GM12874 (cell line): ENCODE measurements around the gene OR51B4.

ENCODE experiments used
- TF ChIP-seq, protein P1 (sequence below): IDR thresholded peaks from 2 replicates; pipeline ENCODE4 v1.5.1; 2011; ENCODE audit warnings: low read depth, mild to moderate bottlenecking, control low read depth, low read length, moderate library complexity; ENCODE audit not compliant: insufficient read depth

The OR51B4 gene

DNA sequence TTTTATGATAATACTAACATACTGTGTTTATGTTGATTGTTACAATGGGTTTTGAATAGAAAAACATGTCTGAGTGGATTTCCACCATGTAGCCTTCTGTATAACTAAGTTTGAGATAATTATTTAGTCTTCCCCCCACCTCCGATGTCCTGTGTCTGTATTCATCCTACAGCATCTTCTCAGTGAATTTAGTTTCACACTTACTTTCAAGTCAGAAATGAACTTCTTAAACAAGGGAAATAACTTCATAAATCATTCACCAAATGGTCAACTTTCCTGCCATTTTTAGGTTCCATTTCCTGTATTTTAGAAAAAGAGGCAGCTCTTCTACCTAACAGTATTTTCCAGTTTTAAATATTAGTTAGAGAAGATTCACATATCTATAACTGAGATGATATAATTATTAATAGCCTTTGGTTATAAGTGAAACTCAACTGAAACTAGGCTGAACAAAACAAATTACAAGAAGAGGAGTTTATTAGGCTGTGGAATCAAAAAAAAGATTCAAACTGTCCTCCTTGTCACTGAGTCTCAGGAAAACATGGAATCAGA is 38.1 kb upstream of the OR51B4 start:
- TF ChIP-seq, protein P1, sequence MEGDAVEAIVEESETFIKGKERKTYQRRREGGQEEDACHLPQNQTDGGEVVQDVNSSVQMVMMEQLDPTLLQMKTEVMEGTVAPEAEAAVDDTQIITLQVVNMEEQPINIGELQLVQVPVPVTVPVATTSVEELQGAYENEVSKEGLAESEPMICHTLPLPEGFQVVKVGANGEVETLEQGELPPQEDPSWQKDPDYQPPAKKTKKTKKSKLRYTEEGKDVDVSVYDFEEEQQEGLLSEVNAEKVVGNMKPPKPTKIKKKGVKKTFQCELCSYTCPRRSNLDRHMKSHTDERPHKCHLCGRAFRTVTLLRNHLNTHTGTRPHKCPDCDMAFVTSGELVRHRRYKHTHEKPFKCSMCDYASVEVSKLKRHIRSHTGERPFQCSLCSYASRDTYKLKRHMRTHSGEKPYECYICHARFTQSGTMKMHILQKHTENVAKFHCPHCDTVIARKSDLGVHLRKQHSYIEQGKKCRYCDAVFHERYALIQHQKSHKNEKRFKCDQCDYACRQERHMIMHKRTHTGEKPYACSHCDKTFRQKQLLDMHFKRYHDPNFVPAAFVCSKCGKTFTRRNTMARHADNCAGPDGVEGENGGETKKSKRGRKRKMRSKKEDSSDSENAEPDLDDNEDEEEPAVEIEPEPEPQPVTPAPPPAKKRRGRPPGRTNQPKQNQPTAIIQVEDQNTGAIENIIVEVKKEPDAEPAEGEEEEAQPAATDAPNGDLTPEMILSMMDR = no peak

GRCh38 chr11:5336331-5336730 is 34.6 kb upstream of the OR51B4 start:
- TF ChIP-seq, protein P1 = no peak

- TF ChIP-seq, protein P1 = no peak
Measured at GRCh38 chr11:5335170-5335569, 33.4 kb upstream of the OR51B4 start.

DNA sequence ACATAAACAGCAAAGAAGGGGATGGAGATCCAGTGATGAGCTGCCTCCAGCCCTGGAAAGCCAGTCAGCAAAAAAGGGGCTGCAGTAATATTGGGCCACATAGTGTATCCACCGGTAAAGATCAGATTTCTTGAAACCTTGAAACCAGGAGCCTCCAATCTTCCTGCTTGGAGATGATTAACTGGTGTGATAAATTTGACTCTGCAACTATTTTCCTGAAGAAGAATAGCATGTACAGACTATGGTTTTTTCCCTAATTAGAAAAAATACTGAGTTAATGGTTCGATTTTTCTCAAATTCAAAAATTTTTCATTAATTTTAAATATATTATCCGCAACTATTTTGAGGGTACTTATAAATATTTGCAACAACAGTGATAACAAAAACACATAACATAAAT is 22.5 kb upstream of the OR51B4 start, which contains the start of gene OR51B2:
Gene OR51B2 (minus strand): TSS at position 101 of the 400 bp plus-strand sequence. CDS start 0 bp downstream, at position 101.
- TF ChIP-seq, protein P1 = no peak

- TF ChIP-seq, protein P1 = no peak
Measured at GRCh38 chr11:5317292-5317691, 15.5 kb upstream of the OR51B4 start.

DNA sequence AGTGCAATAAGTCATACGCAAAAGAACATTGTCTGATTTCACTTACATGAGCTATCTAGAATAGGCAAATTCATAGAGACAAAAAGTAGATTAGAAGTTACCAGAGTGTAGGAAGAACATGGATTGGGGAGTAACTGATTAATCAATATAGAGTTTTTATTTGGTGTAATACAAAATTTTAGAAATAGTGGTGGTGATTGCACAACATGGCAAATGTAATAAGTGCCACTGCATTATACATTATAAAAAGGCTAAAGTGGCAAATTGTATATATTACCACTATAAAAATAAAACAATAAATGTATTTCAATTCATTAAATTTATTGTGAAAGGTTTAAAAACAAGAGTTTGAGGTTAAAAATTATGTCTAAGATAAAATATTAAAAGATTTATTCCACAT is 8.7 kb upstream of the OR51B4 start:
- TF ChIP-seq, protein P1 = no peak

DNA sequence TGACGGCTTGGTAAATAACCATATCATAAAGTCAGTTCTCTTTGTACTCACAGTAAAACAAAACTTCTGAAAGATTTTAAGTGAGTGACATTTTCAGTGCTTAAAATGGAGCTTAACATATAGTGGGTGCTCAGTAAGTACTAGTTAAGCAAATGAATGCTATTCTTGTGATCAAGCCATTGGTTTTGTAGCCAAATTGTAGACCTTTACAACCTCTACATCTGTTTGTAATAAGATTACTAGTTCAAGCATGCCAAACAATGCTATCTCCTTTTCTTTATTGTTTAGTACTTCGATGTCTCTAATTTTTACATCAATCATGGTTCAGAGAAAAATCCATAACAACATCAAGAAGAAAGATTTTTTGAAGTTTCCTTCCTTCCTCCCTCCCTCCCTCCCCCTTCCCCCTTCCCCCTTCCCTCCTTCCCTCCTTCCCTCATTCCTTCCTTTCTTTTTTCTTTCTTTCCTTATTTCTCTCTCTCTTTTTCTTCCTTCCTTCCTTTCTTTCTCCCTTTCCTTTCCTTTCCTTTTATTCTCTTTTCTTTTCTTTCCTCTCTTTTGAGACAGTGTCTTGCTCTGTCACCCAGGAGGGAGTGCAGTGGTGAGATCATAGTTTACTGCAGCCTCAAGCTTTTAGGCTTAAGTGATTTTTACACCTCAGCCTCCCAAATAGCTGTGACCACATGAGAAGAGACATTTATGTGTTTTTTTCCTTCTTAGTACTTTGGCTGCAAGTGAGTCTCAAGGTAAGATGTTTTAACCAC is 5.7 kb upstream of the OR51B4 start:
- TF ChIP-seq, protein P1 = no peak
